HG03354 (cell line): ENCODE results near the gene POU3F1.

Experiments
- ATAC-seq: cut with Tn5 transposase; IDR thresholded peaks from one replicate; pipeline ENCODE4 v1.9.1; 2021; ENCODE audit warnings: mild to moderate bottlenecking; ENCODE audit not compliant: unreplicated experiment, poor library complexity, severe bottlenecking

POU3F1 gene

GRCh38 chr1:38046333-38046883 is at the start of gene POU3F1:
POU3F1 (minus strand) TSS chr1:38046793; CDS start chr1:38046743, 50 bp downstream.
- peak; percentile 26 for ATAC-seq

DNA sequence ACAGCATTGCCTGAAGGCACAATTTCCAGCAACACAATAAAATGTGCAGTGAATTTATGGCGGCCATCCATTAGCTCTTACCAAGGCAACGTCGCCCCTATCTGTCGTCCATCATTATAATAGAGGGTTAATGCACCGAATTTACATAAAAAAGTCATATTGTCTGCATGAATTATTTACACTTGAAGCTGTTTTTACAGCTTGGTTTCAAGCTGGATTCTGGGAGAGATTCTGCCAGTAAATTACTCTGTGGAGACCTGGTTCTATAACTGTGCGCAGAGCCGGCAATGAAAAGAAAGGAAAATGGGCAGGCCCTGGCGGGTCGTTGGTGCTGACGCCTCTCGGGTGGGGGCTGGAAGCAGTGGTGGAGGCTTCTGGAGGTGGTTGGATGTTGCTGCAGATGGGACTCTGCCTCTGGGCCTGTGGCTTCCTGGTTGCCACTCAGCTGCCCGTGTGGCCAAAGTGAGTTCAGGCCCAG is 48.9 kb upstream of the POU3F1 start:
- no peak for ATAC-seq

DNA sequence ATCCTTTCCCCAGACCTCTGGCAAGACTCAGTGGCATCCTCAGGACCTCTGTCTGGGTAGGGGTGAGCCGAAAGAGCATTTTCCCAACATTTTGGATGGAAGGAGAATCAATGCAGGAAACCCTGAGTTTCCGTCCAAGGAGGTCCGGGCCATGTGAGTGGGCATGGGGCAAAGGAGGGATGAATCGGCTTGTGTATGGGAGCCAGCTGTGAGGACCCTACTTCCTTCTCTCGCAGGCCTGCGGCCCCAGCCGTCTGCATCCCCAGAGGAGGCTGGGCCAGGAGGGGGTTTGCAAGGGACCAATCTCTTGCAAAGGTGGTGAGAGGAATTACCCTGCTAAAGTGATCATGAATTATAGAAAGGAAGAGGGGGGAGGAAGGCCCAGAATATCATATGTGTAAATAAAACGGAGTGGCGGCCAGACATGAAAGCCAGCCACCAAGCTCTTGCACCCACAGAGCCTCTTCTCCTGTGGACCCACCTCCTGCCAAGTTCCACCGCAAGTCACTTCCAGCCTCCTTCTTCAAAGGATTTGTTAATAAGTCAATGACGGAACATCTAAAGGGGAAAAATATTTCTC is 48.2 kb upstream of the POU3F1 start:
- no peak for ATAC-seq

- no peak for ATAC-seq
Observed at GRCh38 chr1:38093569-38094520, 47.3 kb upstream of the POU3F1 start.

- no peak for ATAC-seq
Observed at GRCh38 chr1:38092256-38092655, 45.7 kb upstream of the POU3F1 start.

DNA sequence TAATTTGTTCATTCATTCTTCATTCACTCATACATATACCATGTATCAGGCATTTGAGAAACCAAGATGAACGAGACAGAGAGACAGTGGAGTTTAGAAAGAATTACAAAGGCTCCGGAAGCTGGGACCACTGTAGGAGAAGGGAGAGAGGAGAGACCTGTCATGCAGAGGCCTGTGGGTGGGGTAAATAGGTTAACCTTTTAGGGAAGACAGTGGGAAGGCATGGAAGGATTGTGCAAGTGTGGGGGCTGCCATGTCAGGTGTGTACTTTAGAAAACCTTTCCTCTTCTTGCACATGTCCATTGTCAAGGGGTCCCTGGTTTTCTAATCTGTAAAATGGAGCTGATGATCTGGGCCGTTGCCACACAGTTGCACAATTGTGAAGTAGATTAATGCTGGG is 44.2 kb upstream of the POU3F1 start:
- ATAC-seq = no peak

DNA sequence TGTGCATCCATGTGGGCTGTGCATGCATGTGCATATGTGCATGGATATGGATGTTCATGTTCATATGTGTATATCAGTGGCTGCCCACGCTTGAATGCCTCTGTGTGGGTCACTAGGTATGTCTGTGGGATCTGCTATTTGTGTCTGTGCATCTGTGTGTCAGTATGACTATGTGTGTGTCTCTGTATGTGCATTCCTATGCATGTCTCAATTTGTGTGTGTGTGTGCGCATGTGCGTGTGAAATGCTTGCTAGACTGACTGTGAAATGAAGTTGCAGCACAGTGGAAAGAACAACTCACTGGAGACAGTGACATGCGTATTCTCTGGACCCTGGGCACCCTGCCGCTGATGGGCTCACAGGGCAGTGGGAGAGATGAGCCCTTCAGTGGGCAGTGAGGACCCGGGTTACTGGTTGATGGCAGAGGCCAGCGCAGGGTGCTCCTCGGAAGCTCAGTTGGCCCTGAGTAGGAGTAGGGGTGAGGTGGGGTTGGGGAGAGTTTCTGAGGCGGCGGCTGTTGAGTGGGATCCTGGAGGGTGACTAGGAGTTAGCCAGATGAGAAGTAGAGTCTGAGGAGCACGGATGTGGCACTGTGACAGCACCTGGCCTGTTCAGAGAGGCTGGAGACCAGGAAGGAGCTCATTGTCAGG is 43.2 kb upstream of the POU3F1 start:
- no peak for ATAC-seq

- no peak for ATAC-seq
Observed at GRCh38 chr1:38088791-38089190, 42.2 kb upstream of the POU3F1 start.

DNA sequence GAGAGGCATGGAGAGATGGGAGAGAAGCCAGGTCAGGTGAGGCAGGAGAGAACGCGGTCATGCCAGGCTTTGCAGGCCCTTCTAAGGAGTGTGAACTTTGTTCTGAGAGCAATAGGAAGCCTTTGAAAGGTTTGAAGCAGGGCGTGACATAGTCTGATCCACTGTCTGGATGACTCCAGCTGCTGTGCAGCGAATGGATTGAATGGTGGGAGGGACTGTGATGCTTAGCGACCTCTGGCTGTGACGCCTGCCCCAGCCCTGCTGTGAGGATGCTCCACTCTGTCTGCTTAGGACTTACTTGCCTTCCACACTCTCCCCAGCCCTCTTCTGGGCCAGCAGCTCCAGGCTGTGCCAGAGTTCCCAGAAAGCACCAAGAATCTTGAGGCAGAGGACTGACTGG is 41.8 kb upstream of the POU3F1 start:
- ATAC-seq = no peak

DNA sequence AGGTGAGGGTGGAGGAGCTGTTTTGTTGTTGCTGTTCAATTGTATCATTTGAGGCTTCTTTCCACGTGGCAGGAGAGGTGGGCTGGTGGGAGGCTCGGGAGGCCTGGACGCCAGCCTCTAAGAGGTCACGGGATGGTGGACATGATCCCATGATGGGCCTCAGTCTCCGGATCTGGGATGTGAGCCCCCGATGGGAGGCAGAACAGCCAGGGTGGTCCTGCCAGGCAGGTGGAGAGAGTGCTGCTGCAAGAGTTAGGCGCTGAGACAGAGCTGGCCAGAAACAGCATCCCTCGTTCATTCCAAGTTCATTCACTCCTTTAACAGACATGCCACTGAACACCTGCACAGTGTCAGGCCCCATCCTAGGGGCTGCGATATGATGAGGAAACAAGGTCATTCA is 41.1 kb upstream of the POU3F1 start:
- no peak for ATAC-seq

DNA sequence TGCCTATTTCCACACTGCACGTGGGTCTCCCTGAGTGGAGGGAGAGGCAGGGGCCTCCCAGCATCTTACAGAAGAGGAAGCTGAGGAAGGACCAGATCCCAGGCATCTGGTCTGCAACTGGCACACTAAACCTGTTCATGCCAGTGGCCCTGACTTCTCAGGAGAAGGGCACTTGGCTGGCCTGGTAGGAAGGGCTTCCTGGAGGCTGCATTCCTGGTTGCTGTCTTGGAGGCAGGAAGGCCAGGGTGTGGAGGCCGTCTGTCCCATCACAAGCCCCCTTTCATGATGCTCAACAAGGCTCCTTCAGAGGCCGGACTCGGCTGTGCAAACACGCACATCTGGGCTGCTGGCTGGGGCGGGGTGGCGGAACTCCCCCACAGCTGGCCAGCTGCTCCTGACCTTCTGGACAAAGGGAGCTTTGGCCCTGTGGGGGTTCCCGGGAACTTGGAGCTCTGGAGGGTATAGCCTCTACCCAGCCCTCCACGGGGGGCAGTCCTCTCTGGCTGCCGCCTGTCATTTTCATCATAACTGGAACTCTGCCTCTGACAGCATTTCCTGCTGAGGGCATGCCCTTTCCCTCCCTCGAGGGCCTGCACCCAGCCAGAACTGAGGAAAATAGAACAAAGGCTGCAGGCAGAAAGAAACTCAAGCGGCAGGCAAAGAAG is 39.2 kb upstream of the POU3F1 start:
- no peak for ATAC-seq

DNA sequence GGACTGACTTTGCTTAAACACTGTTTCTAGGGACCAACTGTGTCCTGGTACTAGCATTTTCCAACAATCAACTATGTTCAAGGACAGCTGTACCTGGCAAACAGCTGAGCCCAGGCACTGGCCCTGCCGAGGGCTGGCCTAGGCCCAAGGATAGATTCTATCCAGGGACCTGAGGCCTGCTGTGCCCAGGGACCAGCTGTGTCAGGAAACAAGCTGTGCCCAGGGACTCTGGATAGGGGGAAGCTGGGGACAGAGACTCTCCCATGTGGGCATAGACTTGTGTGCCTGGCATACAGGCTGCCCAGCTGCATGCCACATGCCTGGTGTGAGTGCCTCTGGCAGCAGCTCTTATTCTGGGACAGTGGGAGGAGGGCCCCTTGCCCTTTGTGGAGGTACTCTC is 38.1 kb upstream of the POU3F1 start:
- ATAC-seq = no peak

DNA sequence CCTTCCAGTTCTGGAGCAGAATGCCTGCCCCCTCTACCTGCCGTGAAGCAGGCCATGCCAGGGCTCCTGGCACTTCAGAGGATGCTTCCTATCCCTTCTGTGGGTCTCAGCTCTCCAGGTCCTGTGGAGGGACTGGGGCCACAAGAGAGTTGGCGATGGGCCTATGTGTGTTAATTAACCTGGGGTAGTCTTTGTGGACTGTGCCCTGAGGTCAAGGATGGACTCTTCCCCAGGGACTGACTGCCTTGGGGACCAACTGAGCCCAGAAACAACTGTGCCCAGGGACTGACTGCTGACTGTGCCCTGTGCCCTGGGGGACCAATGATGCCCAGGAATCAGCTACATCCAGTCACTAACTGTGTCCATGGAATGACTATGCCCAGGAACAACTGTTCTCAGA is 37.5 kb upstream of the POU3F1 start:
- ATAC-seq = no peak

GRCh38 chr1:38083541-38083940 is 36.9 kb upstream of the POU3F1 start:
- ATAC-seq = no peak

DNA sequence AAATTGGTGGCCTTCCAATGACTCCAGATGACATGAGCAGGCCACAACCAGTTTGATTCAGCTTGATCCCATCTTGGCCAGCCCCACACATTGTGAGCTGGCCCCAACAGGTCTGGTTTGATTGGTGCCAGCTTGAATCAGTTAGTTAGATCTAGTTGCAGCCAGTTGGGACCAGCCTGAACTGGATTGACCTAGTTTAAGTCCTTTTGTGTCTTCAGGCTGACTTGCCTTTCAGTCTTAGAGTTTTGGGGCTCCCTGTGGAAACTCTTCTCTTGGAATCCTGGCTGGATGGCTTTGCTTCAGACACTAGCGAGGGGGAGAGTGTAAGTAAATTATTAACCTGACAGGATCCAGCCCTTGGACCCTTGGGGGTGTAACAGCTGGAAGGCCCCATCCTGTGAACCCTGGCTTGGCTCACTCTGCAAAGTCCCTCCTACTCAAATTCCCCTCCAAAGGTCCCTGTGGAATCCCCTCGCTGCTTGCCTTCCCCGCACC is 36.2 kb upstream of the POU3F1 start:
- no peak for ATAC-seq

DNA sequence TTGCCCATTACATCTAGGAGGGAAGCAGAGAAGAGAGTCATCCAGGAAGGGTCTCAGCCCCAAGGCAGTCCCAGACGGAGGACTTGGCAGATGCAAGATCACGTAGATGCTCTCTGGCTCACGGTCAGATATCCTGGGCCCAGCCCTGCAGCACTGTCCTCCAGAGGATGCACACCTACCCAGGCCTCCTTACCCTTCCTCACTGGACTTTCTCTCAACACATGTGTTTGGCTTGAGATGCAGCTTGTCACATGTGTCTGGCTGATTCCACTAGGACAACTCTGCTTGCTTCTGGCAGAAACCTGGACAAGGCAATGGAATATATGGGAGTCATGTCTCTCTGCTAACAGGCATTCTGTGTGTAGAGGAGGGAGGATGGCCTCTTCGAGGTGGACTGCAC is 32.4 kb upstream of the POU3F1 start:
- ATAC-seq = no peak

GRCh38 chr1:38077523-38078147 is 31.0 kb upstream of the POU3F1 start:
- no peak for ATAC-seq

DNA sequence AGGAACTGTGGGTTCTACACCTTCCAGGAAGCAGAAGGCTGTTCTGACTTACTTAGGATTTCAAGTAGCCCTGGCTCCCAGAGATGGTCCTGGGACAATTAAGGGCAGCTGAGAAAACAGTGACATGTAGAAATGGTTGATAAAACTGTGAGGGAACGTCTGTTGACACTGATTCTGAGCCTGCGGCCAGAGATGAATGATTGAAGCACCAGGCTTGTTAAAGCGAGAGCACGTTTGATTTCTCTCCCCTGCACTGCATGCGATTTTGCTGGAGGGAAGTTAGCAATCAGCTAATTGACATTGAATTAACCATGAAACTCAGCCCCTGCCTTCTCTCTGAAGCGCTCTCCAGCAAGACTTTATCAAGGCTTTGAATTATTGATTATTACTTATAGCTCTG is 29.9 kb upstream of the POU3F1 start:
- ATAC-seq = no peak

DNA sequence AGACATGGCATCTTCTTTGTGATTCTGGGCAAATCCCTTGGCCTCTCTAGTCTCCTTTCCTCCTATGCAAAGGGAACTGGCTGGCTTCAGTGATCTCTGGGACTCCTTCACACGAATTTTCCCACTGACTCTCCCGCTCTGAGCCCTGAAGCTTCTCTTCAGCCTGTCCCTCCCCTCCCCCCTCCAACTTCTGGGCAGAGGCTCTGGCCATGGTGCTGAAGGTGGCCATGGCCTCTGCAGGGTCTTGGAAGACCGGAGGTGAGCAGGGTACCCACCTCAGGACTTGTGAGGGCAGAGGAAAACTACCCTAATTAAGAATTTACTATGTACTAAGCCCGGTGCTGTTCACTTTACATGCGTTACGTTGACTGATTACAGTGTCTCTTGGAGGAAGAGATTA is 29.4 kb upstream of the POU3F1 start:
- ATAC-seq = no peak
